Activated CD4-positive, alpha-beta memory T cell treated with anti-CD3 and anti-CD28 coated beads, Interleukin-2, amount 10 ng/mL, durations not matched to agents 7 days and 5 days (primary cell): Measurements from ENCODE around the gene ILF2. TPM values are rescaled to one million over a fixed set of nuclear protein-coding genes. Genes with fewer than 3 reads are reported as not detected.
A peak's percentile ranks its signal among the peaks of the same experiment; 100 is the strongest.

Source experiments
- CTCF ChIA-PET: fragments of 350-600 bp; sonication (Branson Sonifier 250); formaldehyde crosslinking; loops from one replicate; lab custom pipeline; 2021; ENCODE audit warnings: antibody characterized with exemption, inconsistent platforms; lab: Charles Lee
- POLR2A ChIA-PET: fragments of 350-600 bp; sonication (Branson Sonifier 250); formaldehyde crosslinking; loops from one replicate; lab custom pipeline; 2021; ENCODE audit warnings: antibody characterized with exemption; lab: Charles Lee
- DNase-seq: peaks from one replicate; pipeline ENCODE4 v3.0.0-alpha.2; 2020
- H3K27ac Mint-ChIP-seq: one replicate; pipeline ENCODE4 v1.8.0; 2021; ENCODE audit warnings: mild to moderate bottlenecking, mixed read lengths
- H3K27me3 Mint-ChIP-seq: one replicate; pipeline ENCODE4 v1.8.0; 2021; ENCODE audit warnings: mixed read lengths
- H3K36me3 Mint-ChIP-seq: one replicate; pipeline ENCODE4 v1.8.0; 2021; ENCODE audit warnings: low read depth, mixed read lengths
- H3K4me1 Mint-ChIP-seq: one replicate; pipeline ENCODE4 v1.8.0; 2021; ENCODE audit warnings: mixed read lengths
- H3K4me3 Mint-ChIP-seq: one replicate; pipeline ENCODE4 v1.8.0; 2021; ENCODE audit warnings: mild to moderate bottlenecking, mixed read lengths
- H3K9me3 Mint-ChIP-seq: one replicate; pipeline ENCODE4 v1.8.0; 2021; ENCODE audit warnings: mixed read lengths
- total RNA-seq, 2 experiments: library from RNA; stranded (reverse); gene quantifications; one replicate each; pipeline ENCODE4 v1.2.3, GENCODE V29; 2021

Gene ILF2
- total RNA-seq, 2 experiments from 2014 or later, result 166 to 169 TPM

- H3K4me3 Mint-ChIP-seq, result no peak overlapping the region
- no peak for DNase-seq
- H3K9me3 Mint-ChIP-seq, result no peaks in the 10 kb centered on the region
- no peaks in the 10 kb centered on the region for H3K27me3 Mint-ChIP-seq
- H3K27ac Mint-ChIP-seq, result no peak overlapping the region
- ChIA-PET CTCF (interaction anchor here (1.1 kb wide), 1 partner anchor 118 kb away, joined by 4 read pairs; no protein-coding TSS in a partner anchor), POLR2A (interaction anchor here (0.7 kb wide), 1 partner anchor 20 kb away, joined by 3 read pairs; no protein-coding TSS in a partner anchor)
- H3K4me1 Mint-ChIP-seq, result peaks cover 24% of the 10 kb centered on the region
- peaks cover 7% of the 10 kb centered on the region for H3K36me3 Mint-ChIP-seq
Measured at GRCh38 chr1:153629343-153629665, 41.5 kb downstream of the ILF2 start.

DNA sequence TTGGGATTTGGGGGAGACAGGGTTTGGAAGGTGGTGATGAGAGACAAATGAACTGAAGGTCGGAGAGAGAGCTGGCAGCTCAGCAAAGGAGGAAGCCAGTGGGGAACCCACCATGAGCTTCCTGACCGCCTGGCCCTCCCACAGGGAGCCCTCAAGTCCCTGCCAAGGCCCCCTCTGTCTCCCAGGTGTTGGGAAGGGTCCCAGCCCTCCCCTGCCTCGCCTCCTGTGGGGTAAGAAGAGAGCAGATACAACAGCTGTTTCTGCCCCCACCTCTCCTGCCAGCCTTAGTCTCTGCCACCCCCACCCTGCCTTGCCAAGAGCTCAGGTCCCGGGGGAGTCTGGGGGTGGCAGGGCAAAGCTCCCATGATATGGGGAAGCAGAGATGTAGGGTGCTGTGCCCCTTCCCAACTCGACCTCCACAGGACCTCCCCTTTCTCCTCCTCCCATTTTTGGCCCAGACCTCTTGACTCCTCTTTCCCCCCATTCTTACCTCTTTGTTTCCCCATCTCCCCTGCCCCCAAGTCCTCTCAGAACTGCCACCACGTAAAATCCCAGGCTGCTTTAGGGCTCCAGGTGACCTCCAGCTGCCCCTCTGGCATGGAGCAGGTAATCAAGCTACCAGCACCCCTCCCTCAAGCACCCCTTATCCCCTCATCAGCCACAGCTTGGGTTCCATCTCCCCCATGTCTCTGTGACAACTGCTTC, 42.0 kb downstream of the ILF2 start:
- no peaks in the 10 kb centered on the region for H3K9me3 Mint-ChIP-seq
- no peaks in the 10 kb centered on the region for H3K27me3 Mint-ChIP-seq
- DNase-seq, result no peak
- H3K4me1 Mint-ChIP-seq, result peaks cover 23% of the 10 kb centered on the region
- H3K27ac Mint-ChIP-seq, result no peak overlapping the region
- ChIA-PET POLR2A (interaction anchor here (0.7 kb wide), 1 partner anchor 21 kb away, joined by 3 read pairs; no protein-coding TSS in a partner anchor), CTCF (interaction anchor here (1.1 to 3.3 kb wide), 3 partner anchors 9 to 117 kb away, joined by 4 to 21 read pairs (median 5); no protein-coding TSS in a partner anchor)
- H3K4me3 Mint-ChIP-seq, result no peak overlapping the region
- H3K36me3 Mint-ChIP-seq, result peaks cover 3% of the 10 kb centered on the region

DNA sequence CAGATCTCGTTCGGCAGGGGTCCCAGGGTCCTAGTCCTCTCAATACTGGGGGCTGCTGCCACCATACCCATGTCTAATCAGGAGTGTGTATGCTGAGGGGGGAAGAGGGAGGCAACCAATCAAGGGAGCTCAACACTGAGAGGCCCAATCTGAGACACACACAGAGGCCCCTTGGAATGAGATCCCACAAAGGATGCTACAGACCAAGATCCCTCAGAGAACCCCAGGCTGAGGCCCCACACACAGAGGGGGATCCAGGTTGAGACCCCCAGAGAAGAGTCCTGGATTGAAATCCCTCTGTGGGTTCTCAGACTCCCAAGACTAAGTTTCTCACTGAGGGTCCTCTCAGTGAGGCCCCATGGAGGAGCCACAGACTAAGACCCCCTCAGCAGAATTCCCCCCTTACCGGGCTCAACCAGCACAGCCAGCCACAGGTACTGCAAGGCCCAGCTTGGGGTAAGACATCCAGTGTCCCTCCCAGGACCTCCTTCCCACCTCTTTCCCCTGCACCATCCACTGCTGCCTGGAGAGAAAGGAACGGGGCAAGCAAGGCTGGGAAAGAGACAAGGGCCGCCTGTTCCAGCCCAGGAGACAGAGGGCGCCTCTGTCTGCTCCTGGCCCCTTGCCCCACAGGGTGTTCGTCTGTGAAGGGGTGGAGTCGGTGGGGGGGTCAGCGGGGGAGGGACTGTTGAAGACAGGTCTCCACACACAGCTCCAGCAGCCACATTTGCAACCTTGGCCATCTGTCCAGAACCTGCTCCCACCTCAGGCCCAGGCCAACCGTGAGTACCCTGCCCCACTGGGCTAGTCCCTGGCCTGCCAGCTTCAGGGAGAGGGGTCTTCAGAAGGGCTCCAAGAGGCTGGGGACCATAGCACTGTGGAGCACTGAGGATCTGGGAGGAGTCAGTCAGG, 42.8 kb downstream of the ILF2 start, which contains the start of gene S100A1:
Gene S100A1 (plus strand): TSS at position 720 of the 912 bp plus-strand sequence. CDS start 2,088 bp downstream, outside the sequence.
- no peak within 1 kb of the TSS for H3K27ac Mint-ChIP-seq
- no peaks in the 10 kb centered on the region for H3K27me3 Mint-ChIP-seq
- H3K4me3 Mint-ChIP-seq, result no peak within 1 kb of the TSS
- ChIA-PET CTCF (interaction anchor here (0.7 to 3.3 kb wide), 9 partner anchors 10 to 116 kb away, joined by 3 to 21 read pairs (median 4); partner anchors contain the start of gene S100A14), POLR2A (interaction anchor here (1.3 kb wide), 1 partner anchor 93 kb away, joined by 6 read pairs; the partner anchor contains the start of gene S100A6)
- H3K4me1 Mint-ChIP-seq, result peaks cover 15% of the 10 kb centered on the region
- DNase-seq, result no peak
- H3K36me3 Mint-ChIP-seq, result no peaks in the 10 kb centered on the region
- no peaks in the 10 kb centered on the region for H3K9me3 Mint-ChIP-seq

DNA sequence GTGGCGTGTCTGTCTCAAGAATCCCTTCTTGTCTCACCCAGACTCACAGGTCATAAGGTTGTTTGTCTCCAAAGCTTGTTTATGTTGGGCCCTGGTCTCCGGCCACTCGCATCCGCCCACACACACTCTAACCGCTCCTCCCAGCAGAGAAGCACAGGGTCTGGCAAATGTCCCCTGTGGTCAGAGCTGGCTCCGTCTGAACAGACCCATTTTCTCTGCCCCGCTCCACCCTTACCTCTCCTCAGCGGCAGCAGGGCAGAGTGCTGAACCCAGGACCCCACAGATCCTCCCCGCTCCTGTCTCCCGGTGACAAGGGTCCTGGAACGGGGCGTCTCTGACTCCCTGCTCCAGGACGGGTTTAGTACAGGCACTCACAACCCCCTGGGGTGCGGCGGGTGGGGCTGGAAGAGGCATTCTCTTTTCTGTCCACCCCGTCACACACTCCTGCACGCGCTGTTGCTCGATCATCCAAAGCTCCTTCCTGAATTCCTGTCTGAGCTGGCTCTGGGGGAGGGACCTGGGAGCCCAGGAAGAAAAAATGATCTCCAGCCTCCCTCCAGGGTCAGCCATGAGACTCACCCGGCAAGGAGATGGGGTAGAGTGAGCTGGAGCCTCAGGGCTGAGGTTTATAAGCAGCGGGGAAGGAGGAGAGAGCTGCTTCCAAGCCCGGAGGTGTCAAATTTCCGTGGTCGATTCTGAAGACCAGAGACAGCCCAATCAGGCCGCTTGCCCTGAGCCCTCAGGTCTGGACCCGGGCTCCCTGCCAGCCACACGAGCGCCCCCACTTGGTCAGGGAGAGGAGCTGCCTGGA, 43.7 kb downstream of the ILF2 start, which contains the start of gene S100A13:
Gene S100A13 (minus strand): TSS at position 602 of the 811 bp plus-strand sequence. CDS start 1,033 bp downstream, outside the sequence.
- H3K27ac Mint-ChIP-seq, result no peak within 1 kb of the TSS
- CTCF ChIA-PET, result interaction anchor here (0.7 to 3.3 kb wide), 11 partner anchors 9 to 117 kb away, joined by 3 to 21 read pairs (median 3); partner anchors contain the start of gene S100A14
- no peak for DNase-seq
- H3K27me3 Mint-ChIP-seq, result no peaks in the 10 kb centered on the region
- H3K4me3 Mint-ChIP-seq, result no peak within 1 kb of the TSS
- no peaks in the 10 kb centered on the region for H3K9me3 Mint-ChIP-seq
- POLR2A ChIA-PET, result interaction anchor here (1.3 kb wide), 1 partner anchor 92 kb away, joined by 6 read pairs; the partner anchor contains the start of gene S100A6
- peaks cover 8% of the 10 kb centered on the region for H3K4me1 Mint-ChIP-seq
- H3K36me3 Mint-ChIP-seq, result no peaks in the 10 kb centered on the region

GRCh38 chr1:153626477-153626903, 44.3 kb downstream of the ILF2 start:
- ChIA-PET POLR2A (no interaction called here), CTCF (interaction anchor here (0.9 to 3.3 kb wide), 8 partner anchors 8 to 116 kb away, joined by 3 to 21 read pairs (median 3); partner anchors contain the start of gene S100A14)
- Mint-ChIP-seq H3K36me3 (no peaks in the 10 kb centered on the region), H3K4me1 (peaks cover 4% of the 10 kb centered on the region), H3K27ac (no peak overlapping the region), H3K27me3 (no peaks in the 10 kb centered on the region), H3K4me3 (no peak overlapping the region), H3K9me3 (no peaks in the 10 kb centered on the region)
- no peak for DNase-seq

- Mint-ChIP-seq H3K9me3 (no peaks in the 10 kb centered on the region), H3K4me1 (no peaks in the 10 kb centered on the region), H3K4me3 (no peak overlapping the region), H3K27me3 (no peaks in the 10 kb centered on the region), H3K36me3 (no peaks in the 10 kb centered on the region), H3K27ac (no peak overlapping the region)
- ChIA-PET POLR2A (no interaction called here), CTCF (interaction anchor here (3.3 kb wide), 1 partner anchor 7 kb away, joined by 21 read pairs; no protein-coding TSS in a partner anchor)
- no peak for DNase-seq
Measured at GRCh38 chr1:153624965-153625611, 45.7 kb downstream of the ILF2 start.

DNA sequence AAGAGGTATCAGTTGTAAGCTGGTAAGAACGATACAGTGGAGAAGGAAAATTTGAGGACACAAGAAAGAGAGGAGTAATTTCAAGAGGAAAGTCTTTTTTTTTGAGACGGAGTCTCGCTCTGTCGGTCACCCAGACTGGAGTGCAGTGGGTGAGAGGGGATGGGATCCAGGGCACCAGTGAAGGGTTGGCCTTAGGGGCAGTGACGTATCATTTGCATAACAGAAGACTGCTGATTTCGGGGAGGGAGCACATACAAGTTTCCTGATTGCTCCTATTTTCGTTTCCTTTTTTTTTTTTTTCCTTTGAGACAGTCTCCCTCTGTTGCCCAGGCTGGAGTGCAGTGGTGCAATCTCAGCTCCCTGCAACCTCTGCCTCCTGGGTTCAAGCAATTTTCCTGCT, 47.7 kb downstream of the ILF2 start:
- Mint-ChIP-seq H3K27me3 (no peaks in the 10 kb centered on the region), H3K36me3 (no peaks in the 10 kb centered on the region), H3K4me3 (no peak overlapping the region), H3K27ac (no peak overlapping the region), H3K9me3 (no peaks in the 10 kb centered on the region), H3K4me1 (no peaks in the 10 kb centered on the region)
- ChIA-PET POLR2A (interaction anchor here (0.6 kb wide), 2 partner anchors 354 to 576 kb away, joined by 3 to 4 read pairs; partner anchors contain the start of gene JTB), CTCF (interaction anchor here (1.4 kb wide), 1 partner anchor 11 kb away, joined by 4 read pairs; the partner anchor contains the start of gene CHTOP)
- DNase-seq, result no peak

DNA sequence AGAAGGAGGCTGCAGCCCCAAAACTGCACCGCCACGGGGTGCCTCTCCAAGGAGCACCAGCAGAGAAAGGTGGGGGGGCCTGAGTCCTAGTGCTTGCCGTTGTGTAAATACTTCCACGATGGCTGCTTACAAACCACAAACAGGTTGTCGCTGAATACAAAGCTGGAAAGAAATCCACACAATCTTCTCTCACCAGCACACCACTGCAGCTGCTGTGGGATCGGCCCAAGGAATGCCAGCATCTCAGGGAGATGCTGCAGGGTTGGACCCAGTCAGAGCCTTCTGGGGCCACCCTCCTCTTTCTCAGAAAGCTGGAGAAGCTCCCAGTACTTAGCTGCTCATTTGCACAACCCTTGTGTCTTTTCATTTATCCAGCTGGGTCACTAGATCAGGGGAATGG, 51.6 kb downstream of the ILF2 start:
- Mint-ChIP-seq H3K9me3 (no peaks in the 10 kb centered on the region), H3K4me3 (no peak overlapping the region), H3K4me1 (peaks cover 4% of the 10 kb centered on the region), H3K27ac (no peak overlapping the region), H3K36me3 (no peaks in the 10 kb centered on the region), H3K27me3 (no peaks in the 10 kb centered on the region)
- DNase-seq, result no peak
- ChIA-PET CTCF (interaction anchor here (1.1 to 7.1 kb wide), 14 partner anchors 8 to 524 kb away, joined by 4 to 104 read pairs (median 6); partner anchors contain the start of genes S100A1, S100A13 and S100A5), POLR2A (interaction anchor here (1.3 kb wide), 1 partner anchor 14 kb away, joined by 5 read pairs; no protein-coding TSS in a partner anchor)

- Mint-ChIP-seq H3K27me3 (no peaks in the 10 kb centered on the region), H3K36me3 (no peaks in the 10 kb centered on the region), H3K4me1 (peaks cover 4% of the 10 kb centered on the region), H3K27ac (no peak overlapping the region), H3K9me3 (no peaks in the 10 kb centered on the region), H3K4me3 (no peak overlapping the region)
- CTCF ChIA-PET, result interaction anchor here (0.8 to 7.1 kb wide), 20 partner anchors 9 to 116 kb away, joined by 3 to 104 read pairs (median 6); partner anchors contain the start of genes CHTOP, S100A1, S100A13 and S100A4
- POLR2A ChIA-PET, result interaction anchor here (0.7 to 4.0 kb wide), 4 partner anchors 16 to 82 kb away, joined by 3 to 14 read pairs (median 4); partner anchors contain the start of gene S100A6
- peak; percentile 75 for DNase-seq
Measured at GRCh38 chr1:153617663-153618062, 53.1 kb downstream of the ILF2 start.

DNA sequence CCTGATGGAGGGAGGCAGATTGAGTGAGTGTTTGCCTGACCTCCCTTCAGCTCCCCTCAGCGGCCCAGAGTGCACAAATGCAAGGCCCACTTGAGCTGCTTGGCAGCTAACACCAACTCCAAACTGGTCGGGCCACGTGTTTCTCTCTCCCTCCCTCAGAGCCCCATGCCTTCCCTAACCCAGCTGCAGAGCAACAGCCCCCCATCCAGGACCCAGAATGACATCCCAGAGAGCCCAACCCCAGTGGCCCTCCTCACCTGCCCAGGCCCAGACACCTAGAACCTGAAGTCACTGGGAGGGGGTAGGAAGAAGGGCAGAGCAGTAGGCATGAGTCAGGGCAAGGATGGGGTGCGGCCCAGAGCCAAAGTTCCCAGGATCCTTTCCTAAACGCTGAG, 53.9 kb downstream of the ILF2 start:
- POLR2A ChIA-PET, result interaction anchor here (0.9 to 4.0 kb wide), 3 partner anchors 50 to 107 kb away, joined by 4 to 14 read pairs (median 4); partner anchors contain the start of gene S100A6
- CTCF ChIA-PET, result interaction anchor here (1.0 to 7.1 kb wide), 12 partner anchors 10 to 108 kb away, joined by 3 to 104 read pairs (median 14); partner anchors contain the start of genes CHTOP, S100A1, S100A13 and S100A4

More for the DNA sequence above, 53.9 kb downstream of the ILF2 start:
- no peak overlapping the region for H3K27ac Mint-ChIP-seq
- no peak overlapping the region for H3K4me3 Mint-ChIP-seq
- DNase-seq, result no peak
- H3K9me3 Mint-ChIP-seq, result no peaks in the 10 kb centered on the region
- peaks cover 4% of the 10 kb centered on the region for H3K4me1 Mint-ChIP-seq
- no peaks in the 10 kb centered on the region for H3K27me3 Mint-ChIP-seq
- H3K36me3 Mint-ChIP-seq, result no peaks in the 10 kb centered on the region
